GM12878 (cell line): Measurements from ENCODE around the gene MIOS. TPM values are rescaled to one million over a fixed set of nuclear protein-coding genes. Genes with fewer than 3 reads are reported as not detected.

Experiments used
- BCL3 ChIP-seq: IDR thresholded peaks from 2 replicates; pipeline ENCODE4 v1.6.1; 2011; ENCODE audit warnings: borderline replicate concordance, low read depth, mild to moderate bottlenecking, moderate library complexity, low read length; ENCODE audit not compliant: insufficient read depth, poor library complexity, severe bottlenecking
- CUX1 ChIP-seq: IDR thresholded peaks from 2 replicates; pipeline ENCODE4 v1.6.1; 2012; ENCODE audit warnings: improper control_type of control experiment, low read depth, low read length; ENCODE audit not compliant: insufficient replicate concordance
- E4F1 ChIP-seq: fragments of 450-650 bp; IDR thresholded peaks from 2 replicates; pipeline ENCODE4 v1.6.1; 2018; ENCODE audit warnings: borderline replicate concordance, mild to moderate bottlenecking; ENCODE audit not compliant: partially characterized antibody
- ETV6 ChIP-seq, 2 experiments: fragments of 450-650 bp in 1 of 2; IDR thresholded peaks in 1 of 2; conservative IDR thresholded peaks in 1 of 2; 2 replicates each; pipeline ENCODE4 v1.6.1; 2014; ENCODE audit warnings: antibody characterized with exemption in 1 of 2, borderline replicate concordance in 1 of 2, low read depth in 1 of 2, mild to moderate bottlenecking in 1 of 2, moderate library complexity in 1 of 2
- FOS ChIP-seq: IDR thresholded peaks from 3 replicates; pipeline ENCODE4 v1.6.1; 2011; ENCODE audit warnings: borderline replicate concordance; ENCODE audit not compliant: insufficient read length; ENCODE audit errors: extremely low read depth
- IKZF1 ChIP-seq: fragments of 450-650 bp; conservative IDR thresholded peaks from 2 replicates; pipeline ENCODE4 v1.6.1; 2017; ENCODE audit warnings: antibody characterized with exemption, mild to moderate bottlenecking
- IRF5 ChIP-seq: fragments of 450-650 bp; IDR thresholded peaks from 2 replicates; pipeline ENCODE4 v1.6.1; 2017; ENCODE audit warnings: borderline replicate concordance
- KLF5 ChIP-seq: fragments of 450-650 bp; IDR thresholded peaks from 2 replicates; pipeline ENCODE4 v1.6.1; 2014; ENCODE audit warnings: mild to moderate bottlenecking; ENCODE audit not compliant: partially characterized antibody
- LARP7 ChIP-seq: fragments of 450-650 bp; IDR thresholded peaks from 2 replicates; pipeline ENCODE4 v1.6.1; 2017; ENCODE audit warnings: mild to moderate bottlenecking
- MLLT1 ChIP-seq: fragments of 450-650 bp; IDR thresholded peaks from 2 replicates; pipeline ENCODE4 v1.6.1; 2016; ENCODE audit warnings: mild to moderate bottlenecking
- NBN ChIP-seq: fragments of 450-650 bp; IDR thresholded peaks from 2 replicates; pipeline ENCODE4 v1.6.1; 2016
- POLR2AphosphoS5 ChIP-seq: IDR thresholded peaks from 2 replicates; pipeline ENCODE4 v1.6.1; 2011; ENCODE audit warnings: mild to moderate bottlenecking, low read length, inconsistent platforms
- RBBP5 ChIP-seq: fragments of 200-600 bp; sonication (generic); conservative IDR thresholded peaks from 2 replicates; pipeline ENCODE4 v1.6.1; 2016
- SMARCA5 ChIP-seq: fragments of 450-650 bp; IDR thresholded peaks from 2 replicates; pipeline ENCODE4 v1.6.1; 2017; ENCODE audit warnings: mild to moderate bottlenecking
- TCF7 ChIP-seq: IDR thresholded peaks from 2 replicates; pipeline ENCODE4 v1.6.1; 2014; ENCODE audit warnings: antibody characterized with exemption, borderline replicate concordance
- YBX1 ChIP-seq: fragments of 450-650 bp; IDR thresholded peaks from 2 replicates; pipeline ENCODE4 v1.6.1; 2016; ENCODE audit warnings: antibody characterized with exemption
- polyA plus RNA-seq, 11 experiments: library from polyadenylated mRNA; depleted of rRNA in 4 of 11; unstranded in 6 of 11; stranded (reverse) in 5 of 11; fragments of >200 nt; fragmentation: Nextera tagmentation in 4 of 11; fragmentation: Illumina TruSeq in 1 of 11; extraction: Ambion mirVana in 4 of 11; extraction: Trizol in 1 of 11; gene quantifications; 1 replicate in 1 of 11; 2 replicates in 10 of 11; pipeline versions ENCODE4 v1.2.1 to v1.2.3, GENCODE V29; 2011 to 2016; ENCODE audit warnings: inconsistent platforms in 2 of 11, missing spikeins in 2 of 11, low read depth in 1 of 11
- total RNA-seq, 4 experiments: library from RNA; depleted of rRNA in 3 of 4; stranded (reverse); fragments of >200 nt in 3 of 4; fragmentation: Illumina TruSeq in 1 of 4; extraction: Trizol in 1 of 4; gene quantifications; 2 replicates each; pipeline versions ENCODE4 v1.2.1 to v1.2.3, GENCODE V29; 2013 to 2021

MIOS gene
- total and polyA plus RNA-seq, 10 of the 15 experiments (the other 5 are each of a cell fraction or from before 2014, with no cell fraction given) = 13.1 to 94.9 (median 54.2) TPM

- TF ChIP-seq MLLT1 = no peak; the same call in 1 of the 2 replicates
- peak; percentile 55 for TF ChIP-seq CUX1
- no peak for TF ChIP-seq KLF5
- TF ChIP-seq TCF7 = no peak
- TF ChIP-seq RBBP5 = no peak
- no peak for TF ChIP-seq BCL3
- TF ChIP-seq NBN = 0 out of 2 replicates have a peak, but pooled peaks have one; percentile 33
- TF ChIP-seq YBX1 = no peak
- 0 out of 2 replicates have a peak, but pooled peaks have one; percentile 8 for TF ChIP-seq IKZF1
- no peak for TF ChIP-seq E4F1
- no peak for TF ChIP-seq SMARCA5
- no peak for TF ChIP-seq FOS
- no peak for TF ChIP-seq ETV6 (conservative IDR thresholded peaks at IDR 0.05 in 1 of 2, IDR thresholded peaks at IDR 0.05 in 1 of 2; ENCODE audit: borderline replicate concordance in 1 of 2, low read depth in 1 of 2)
- TF ChIP-seq POLR2AphosphoS5 = peak; percentile 49
- TF ChIP-seq LARP7 = no peak
- no peak for TF ChIP-seq IRF5
Observed at GRCh38 chr7:7569081-7569527, 2.4 kb downstream of the MIOS start (continued).
